ENCODE data around the gene SUCLG1. TPM values are rescaled to one million over a fixed set of nuclear protein-coding genes. Genes with fewer than 3 reads are reported as not detected.

Gene SUCLG1
- polyA plus RNA-seq, 2 of the 4 experiments (the other 2 are of a cell fraction), result 90.0 to 144 TPM

Other genes with a start within 250 kb of the SUCLG1 start
- gene DNAH6, start 57.2 kb upstream of the SUCLG1 start, polyA plus RNA-seq (2011; rRNA removed), result 0.22 and 0.32 TPM in 2 replicates
- gene DNAH6, start 57.2 kb upstream of the SUCLG1 start, polyA plus RNA-seq (2017; fragmentation: RNase III; extraction: RNeasy Plus Mini Kit Qiagen cat#74134 plus additional on column Dnase treatment), result 0.05 to 0.13 TPM (median 0.08 TPM) in 3 replicates